Astrocyte (in vitro differentiated cells and primary cell): Measurements from ENCODE around the gene TOP1. TPM values are rescaled to one million over a fixed set of nuclear protein-coding genes. Genes with fewer than 3 reads are reported as not detected.
A peak's percentile ranks its signal among the peaks of the same experiment; 100 is the strongest.

Experiments
- DNase-seq: peaks from one replicate; pipeline ENCODE4 v3.0.0-alpha.2; 2010; ENCODE audit warnings: low read depth
- FAIRE-seq: peaks from 2 replicates; lab custom pipeline; 2011; peaks lifted over from hg19 to GRCh38; lab: Jason Lieb, UNC
- H2AFZ ChIP-seq: 2 replicates; pipeline ENCODE4 v1.6.0; 2012; ENCODE audit warnings: low read depth, low read length, inconsistent platforms
- H3K27ac ChIP-seq: 2 replicates; pipeline ENCODE4 v1.5.1; 2011; ENCODE audit warnings: low read depth, low read length, inconsistent platforms
- H3K27me3 ChIP-seq: 2 replicates; pipeline ENCODE4 v1.6.0; 2011; ENCODE audit warnings: low read length, inconsistent platforms; ENCODE audit not compliant: insufficient read depth
- H3K36me3 ChIP-seq: 2 replicates; pipeline ENCODE4 v1.5.1; 2011; ENCODE audit warnings: low read length, inconsistent platforms; ENCODE audit not compliant: insufficient read depth
- H3K4me1 ChIP-seq: 2 replicates; pipeline ENCODE4 v1.5.1; 2011; ENCODE audit warnings: low read length, inconsistent platforms; ENCODE audit not compliant: insufficient read depth
- H3K4me2 ChIP-seq: 2 replicates; pipeline ENCODE4 v1.6.0; 2012; ENCODE audit warnings: low read length, inconsistent platforms
- H3K4me3 ChIP-seq: 2 replicates; pipeline ENCODE4 v1.5.1; 2011; ENCODE audit warnings: low read depth, mild to moderate bottlenecking, low read length, inconsistent platforms; ENCODE audit not compliant: insufficient read depth
- H3K79me2 ChIP-seq: 2 replicates; pipeline ENCODE4 v1.6.0; 2012; ENCODE audit warnings: mild to moderate bottlenecking, low read length, inconsistent platforms; ENCODE audit not compliant: insufficient read depth
- H3K9ac ChIP-seq: 2 replicates; pipeline ENCODE4 v1.6.0; 2012; ENCODE audit warnings: mild to moderate bottlenecking, low read length, inconsistent platforms
- H3K9me3 ChIP-seq: 2 replicates; pipeline ENCODE4 v1.5.1; 2012; ENCODE audit warnings: low read depth, mild to moderate bottlenecking, low read length, inconsistent platforms; ENCODE audit not compliant: insufficient read depth
- H4K20me1 ChIP-seq: 2 replicates; pipeline ENCODE4 v1.6.0; 2012; ENCODE audit warnings: low read length, inconsistent platforms; ENCODE audit not compliant: insufficient read depth
- H3K27ac Mint-ChIP-seq: one replicate; pipeline ENCODE4 v1.8.0; 2021; ENCODE audit warnings: mild to moderate bottlenecking, mixed read lengths; ENCODE audit not compliant: unreplicated experiment
- H3K27me3 Mint-ChIP-seq: one replicate; pipeline ENCODE4 v1.8.0; 2021; ENCODE audit warnings: low read depth, mixed read lengths; ENCODE audit not compliant: unreplicated experiment
- H3K36me3 Mint-ChIP-seq: one replicate; pipeline ENCODE4 v1.8.0; 2021; ENCODE audit warnings: low read depth, mixed read lengths; ENCODE audit not compliant: unreplicated experiment
- H3K4me1 Mint-ChIP-seq: one replicate; pipeline ENCODE4 v1.8.0; 2021; ENCODE audit warnings: low read depth, mixed read lengths; ENCODE audit not compliant: unreplicated experiment
- H3K4me3 Mint-ChIP-seq: one replicate; pipeline ENCODE4 v1.8.0; 2021; ENCODE audit warnings: mild to moderate bottlenecking, moderate library complexity, mixed read lengths; ENCODE audit not compliant: unreplicated experiment
- H3K9me3 Mint-ChIP-seq: one replicate; pipeline ENCODE4 v1.8.0; 2021; ENCODE audit warnings: mild to moderate bottlenecking, mixed read lengths; ENCODE audit not compliant: unreplicated experiment
- EZH2 ChIP-seq: IDR thresholded peaks from 2 replicates; pipeline ENCODE4 v1.6.1; 2012; ENCODE audit warnings: mild to moderate bottlenecking, low read length, inconsistent platforms; ENCODE audit not compliant: insufficient read depth
- total RNA-seq: library from RNA; stranded (reverse); gene quantifications from 2 replicates; pipeline ENCODE4 v1.2.1, GENCODE V29; 2021
- TF ChIP-seq, protein P1 (sequence below): IDR thresholded peaks from 2 replicates; pipeline ENCODE4 v1.5.1; 2011; ENCODE audit warnings: low read depth, mild to moderate bottlenecking, inconsistent platforms, low read length, moderate library complexity; ENCODE audit not compliant: insufficient read depth

The TOP1 gene
- total RNA-seq, 1 donor from 2014 or later, result 63.5 TPM

DNA sequence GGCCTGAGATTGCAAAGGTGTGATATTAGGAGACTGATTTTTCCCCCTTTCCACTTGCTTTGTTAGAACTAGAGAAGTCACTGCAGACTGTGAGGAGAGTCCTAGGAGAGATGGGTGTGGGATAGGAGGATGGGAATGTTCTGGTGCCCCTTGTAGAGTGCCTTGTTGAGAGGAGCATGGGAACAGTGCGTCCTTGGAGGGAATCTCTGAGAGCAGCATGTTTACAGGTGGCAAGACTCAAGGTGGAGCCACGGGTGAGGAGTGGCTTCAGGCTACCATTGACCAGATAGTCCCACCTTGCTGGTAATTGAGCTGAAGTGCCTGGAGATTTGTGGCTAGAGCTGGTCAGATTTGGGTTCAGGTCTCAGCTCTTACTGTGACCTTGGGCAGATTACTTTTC, 114.7 kb downstream of the TOP1 start:
- Histone ChIP-seq H3K9me3 (no peaks in the 10 kb centered on the region), H3K36me3 (no peaks in the 10 kb centered on the region), H3K27me3 (no peaks in the 10 kb centered on the region), H3K9ac (no peak overlapping the region), H3K4me2 (no peak overlapping the region), H3K4me3 (no peak overlapping the region), H4K20me1 (peaks cover 100% of the 10 kb centered on the region), H2AFZ (no peak overlapping the region), H3K27ac (no peak overlapping the region), H3K4me1 (peaks cover 37% of the 10 kb centered on the region), H3K79me2 (peaks cover 100% of the 10 kb centered on the region)
- Mint-ChIP-seq H3K27me3 (no peaks in the 10 kb centered on the region), H3K4me3 (no peak overlapping the region), H3K4me1 (peaks cover 36% of the 10 kb centered on the region), H3K9me3 (no peaks in the 10 kb centered on the region), H3K36me3 (peaks cover 4% of the 10 kb centered on the region), H3K27ac (no peak overlapping the region)
- no peak for DNase-seq
- no peak for FAIRE-seq
- TF ChIP-seq, protein P1, sequence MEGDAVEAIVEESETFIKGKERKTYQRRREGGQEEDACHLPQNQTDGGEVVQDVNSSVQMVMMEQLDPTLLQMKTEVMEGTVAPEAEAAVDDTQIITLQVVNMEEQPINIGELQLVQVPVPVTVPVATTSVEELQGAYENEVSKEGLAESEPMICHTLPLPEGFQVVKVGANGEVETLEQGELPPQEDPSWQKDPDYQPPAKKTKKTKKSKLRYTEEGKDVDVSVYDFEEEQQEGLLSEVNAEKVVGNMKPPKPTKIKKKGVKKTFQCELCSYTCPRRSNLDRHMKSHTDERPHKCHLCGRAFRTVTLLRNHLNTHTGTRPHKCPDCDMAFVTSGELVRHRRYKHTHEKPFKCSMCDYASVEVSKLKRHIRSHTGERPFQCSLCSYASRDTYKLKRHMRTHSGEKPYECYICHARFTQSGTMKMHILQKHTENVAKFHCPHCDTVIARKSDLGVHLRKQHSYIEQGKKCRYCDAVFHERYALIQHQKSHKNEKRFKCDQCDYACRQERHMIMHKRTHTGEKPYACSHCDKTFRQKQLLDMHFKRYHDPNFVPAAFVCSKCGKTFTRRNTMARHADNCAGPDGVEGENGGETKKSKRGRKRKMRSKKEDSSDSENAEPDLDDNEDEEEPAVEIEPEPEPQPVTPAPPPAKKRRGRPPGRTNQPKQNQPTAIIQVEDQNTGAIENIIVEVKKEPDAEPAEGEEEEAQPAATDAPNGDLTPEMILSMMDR, result no peak
- TF ChIP-seq EZH2, result no peak

DNA sequence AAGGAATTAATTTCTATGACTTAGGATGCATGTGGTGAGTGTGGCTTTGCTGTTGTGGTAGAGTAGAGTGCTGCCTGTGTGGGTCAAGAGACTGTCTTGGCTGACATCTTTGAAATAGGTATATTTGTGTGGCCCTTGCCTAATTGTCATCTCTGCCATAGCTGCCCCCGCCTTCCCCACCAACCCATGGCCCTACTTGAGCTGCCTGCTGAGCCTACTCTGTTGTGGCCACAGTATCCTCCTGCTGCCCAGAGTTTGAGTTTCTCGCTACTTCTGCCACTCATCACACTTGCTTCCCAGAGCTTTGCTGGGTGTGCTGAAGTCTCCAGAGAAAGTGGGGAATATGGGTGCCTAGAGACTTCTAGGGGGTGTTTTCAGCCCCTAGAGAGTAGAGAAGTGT, 116.7 kb downstream of the TOP1 start:
- H3K9me3 Mint-ChIP-seq, result peaks cover 3% of the 10 kb centered on the region
- Histone ChIP-seq H3K27me3 (no peaks in the 10 kb centered on the region), H3K4me1 (peaks cover 24% of the 10 kb centered on the region), H2AFZ (no peak overlapping the region), H3K4me3 (no peak overlapping the region), H3K79me2 (peaks cover 100% of the 10 kb centered on the region), H4K20me1 (peaks cover 100% of the 10 kb centered on the region), H3K4me2 (no peak overlapping the region), H3K27ac (no peak overlapping the region), H3K36me3 (no peaks in the 10 kb centered on the region), H3K9me3 (no peaks in the 10 kb centered on the region), H3K9ac (no peak overlapping the region)
- H3K27ac Mint-ChIP-seq, result no peak overlapping the region
- no peak for FAIRE-seq
- no peak overlapping the region for H3K4me3 Mint-ChIP-seq
- TF ChIP-seq, protein P1, result no peak
- TF ChIP-seq EZH2, result no peak
- peaks cover 5% of the 10 kb centered on the region for H3K36me3 Mint-ChIP-seq
- H3K27me3 Mint-ChIP-seq, result no peaks in the 10 kb centered on the region
- peaks cover 33% of the 10 kb centered on the region for H3K4me1 Mint-ChIP-seq
- DNase-seq, result no peak

DNA sequence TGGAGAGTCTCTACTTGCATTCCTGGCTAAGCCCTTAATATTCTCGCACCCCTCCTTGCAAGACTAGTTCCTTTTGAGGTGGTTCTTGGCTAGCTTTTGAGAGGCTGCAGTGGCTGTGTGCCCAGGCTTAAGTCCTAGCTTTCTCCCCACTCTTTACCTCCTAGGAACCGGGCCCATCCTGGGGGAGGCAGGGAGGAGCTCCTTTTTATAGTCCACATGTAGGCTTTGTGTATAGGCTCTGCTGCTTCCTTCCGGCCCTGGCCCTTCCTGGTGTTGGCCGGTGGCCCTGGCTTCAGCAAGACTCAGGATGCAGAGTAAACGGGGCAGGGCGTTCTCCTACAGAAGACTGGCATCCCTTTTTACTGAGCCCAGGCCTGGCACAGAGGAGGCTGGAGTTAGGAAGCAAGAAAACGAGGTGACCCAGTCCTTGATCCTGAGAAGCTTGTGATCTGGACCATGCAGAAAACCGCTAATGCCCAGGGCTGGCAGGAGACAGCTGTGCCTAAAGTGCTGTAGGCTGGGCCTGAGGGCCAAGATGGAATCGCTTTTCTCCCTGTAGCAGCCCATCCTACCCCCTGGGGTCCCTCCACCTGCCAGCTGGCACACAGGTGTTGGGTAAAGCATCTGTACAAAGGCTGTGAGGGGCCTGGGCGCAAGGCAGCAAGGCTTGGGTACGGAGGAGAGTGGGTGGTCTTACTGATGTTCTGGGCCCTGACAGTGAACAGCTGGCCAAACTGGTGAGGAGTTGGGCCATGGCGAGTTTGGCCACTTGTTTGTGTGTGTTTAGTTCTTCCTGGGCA, 117.4 kb downstream of the TOP1 start:
- no peak overlapping the region for H2AFZ ChIP-seq
- H3K27me3 ChIP-seq, result no peaks in the 10 kb centered on the region
- H3K79me2 ChIP-seq, result peaks cover 100% of the 10 kb centered on the region
- FAIRE-seq (no peak), DNase-seq (no peak)
- peaks cover 34% of the 10 kb centered on the region for H3K4me1 Mint-ChIP-seq
- H3K9me3 ChIP-seq, result no peaks in the 10 kb centered on the region
- H3K36me3 Mint-ChIP-seq, result peaks cover 8% of the 10 kb centered on the region
- H3K36me3 ChIP-seq, result no peaks in the 10 kb centered on the region
- H4K20me1 ChIP-seq, result peaks cover 100% of the 10 kb centered on the region
- H3K9ac ChIP-seq, result no peak overlapping the region
- no peak overlapping the region for H3K4me3 ChIP-seq
- no peak overlapping the region for H3K27ac Mint-ChIP-seq
- H3K4me3 Mint-ChIP-seq, result peak overlapping the region; percentile 1
- no peak for TF ChIP-seq EZH2
- TF ChIP-seq, protein P1, result no peak
- no peak overlapping the region for H3K4me2 ChIP-seq
- no peak overlapping the region for H3K27ac ChIP-seq
- peaks cover 3% of the 10 kb centered on the region for H3K9me3 Mint-ChIP-seq
- H3K27me3 Mint-ChIP-seq, result no peaks in the 10 kb centered on the region
- peaks cover 17% of the 10 kb centered on the region for H3K4me1 ChIP-seq
